Measurements from ENCODE around the gene HOXA4.

HOXA4 gene

GRCh38 chr7:27088002-27088922 lies 42.3 kb downstream of the HOXA4 start:
- no peak for DNase-seq

- DNase-seq: no peak
These were observed 46.9 kb downstream of the HOXA4 start for GRCh38 chr7:27083646-27084045.

DNA sequence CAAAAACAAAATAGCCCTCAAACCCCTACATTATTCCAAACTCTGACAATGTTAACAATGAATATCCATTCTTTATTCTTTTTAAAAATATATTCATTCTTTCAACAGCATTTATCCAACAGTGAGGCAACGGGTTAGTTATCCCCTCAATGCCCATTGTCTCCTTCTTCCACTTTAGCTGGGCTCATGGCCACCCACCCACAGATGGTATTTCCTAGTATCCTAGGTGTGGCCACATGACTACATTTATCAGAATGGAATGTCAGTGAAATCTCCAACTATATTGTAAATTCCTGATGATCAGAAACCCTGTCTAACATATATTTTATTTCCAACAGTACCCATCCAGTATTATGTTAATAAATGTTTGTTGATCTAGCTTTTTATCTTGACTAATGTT lies 48.4 kb downstream of the HOXA4 start:
- no peak for DNase-seq

- DNase-seq: no peak
These were observed 49.6 kb downstream of the HOXA4 start for GRCh38 chr7:27080844-27081436.

GRCh38 chr7:27079234-27079975 lies 51.2 kb downstream of the HOXA4 start:
- no peak for DNase-seq

DNA sequence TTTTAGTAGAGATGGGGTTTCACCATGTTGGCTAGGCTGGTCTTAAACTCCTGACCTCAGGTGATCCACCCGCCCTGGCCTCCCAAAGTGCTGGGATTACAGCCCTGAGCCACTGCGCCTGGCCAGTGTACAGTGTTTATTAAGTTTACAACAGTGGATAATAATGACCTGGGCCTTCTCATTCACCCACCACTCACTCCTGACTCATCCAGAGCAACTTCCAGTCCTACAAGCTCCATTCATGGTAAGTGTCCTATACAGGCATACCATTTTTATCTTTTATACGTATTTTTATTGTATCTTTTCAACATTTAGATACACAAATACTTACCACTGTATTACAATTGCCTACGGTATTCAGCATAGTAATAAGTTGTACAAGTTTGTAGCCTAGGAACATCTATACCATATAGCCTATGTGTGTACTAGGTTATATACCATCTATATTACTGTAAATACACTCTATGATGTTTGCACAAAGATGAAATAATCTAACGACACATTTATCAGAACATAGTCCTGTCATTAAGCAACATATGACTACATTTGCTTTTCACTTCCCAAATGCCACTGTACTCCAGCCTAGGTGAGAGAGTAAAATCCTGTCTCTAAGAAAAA lies 51.8 kb downstream of the HOXA4 start:
- no peak for DNase-seq

Measured in CD4-positive, alpha-beta T cell treated with Interleukin-4 for 4 hours (primary cell).